Heart right ventricle (tissue), 16 donors: Measurements from ENCODE around the gene BPIFB4. TPM values are rescaled to one million over a fixed set of nuclear protein-coding genes. Genes with fewer than 3 reads are reported as not detected.

Experiments used
- ATAC-seq, 8 donors: fragments of 200-7000 bp; cut with Tn5 transposase; one replicate each; pipeline ENCODE4 v1.9.1; 2020; ENCODE audit warnings: mild to moderate bottlenecking in 8 of 8, moderate library complexity in 8 of 8, moderate number of reproducible peaks in 1 of 8
- DNase-seq, 2 donors: peaks; one replicate each; pipeline ENCODE4 v3.0.0-alpha.2; 2020
- H3K27ac ChIP-seq, 10 donors: fragments of 200-600 bp; sonication (generic) in 2 of 10; one replicate each; pipeline versions ENCODE4 v1.5.0 to v1.8.0; 2020 to 2022; ENCODE audit warnings: mild to moderate bottlenecking in 3 of 10
- H3K27me3 ChIP-seq, 7 donors: fragments of 200-600 bp; one replicate each; pipeline ENCODE4 v1.8.0; 2021 to 2022; ENCODE audit warnings: mild to moderate bottlenecking in 2 of 7
- H3K36me3 ChIP-seq, 9 donors: fragments of 200-600 bp; sonication (generic) in 1 of 9; one replicate each; pipeline versions ENCODE4 v1.5.0 to v1.8.0; 2020 to 2022; ENCODE audit warnings: mild to moderate bottlenecking in 2 of 9
- H3K4me1 ChIP-seq, 9 donors: fragments of 200-600 bp; sonication (generic) in 1 of 9; one replicate each; pipeline versions ENCODE4 v1.5.0 to v1.8.0; 2020 to 2022; ENCODE audit warnings: mild to moderate bottlenecking in 4 of 9
- H3K4me3 ChIP-seq, 10 donors: fragments of 200-600 bp; sonication (generic) in 2 of 10; one replicate each; pipeline versions ENCODE4 v1.5.0 to v1.8.0; 2020 to 2022; ENCODE audit warnings: mild to moderate bottlenecking in 7 of 10, moderate library complexity in 2 of 10
- H3K9me3 ChIP-seq, 11 donors: fragments of 200-600 bp in 10 of 11; sonication (generic) in 2 of 11; one replicate each; pipeline versions ENCODE4 v1.5.0 to v1.8.0; 2013 to 2022; ENCODE audit warnings: mild to moderate bottlenecking in 2 of 11, control low read depth in 1 of 11, moderate library complexity in 1 of 11
- CTCF ChIP-seq, 9 donors: fragments of 200-600 bp; sonication (generic) in 2 of 9; IDR thresholded peaks; one replicate each; pipeline versions ENCODE4 v1.5.0 to v1.8.0; 2021 to 2022; ENCODE audit warnings: antibody characterized with exemption in 9 of 9, mild to moderate bottlenecking in 5 of 9, moderate library complexity in 1 of 9
- WGBS, 2 donors: extraction: QIAGEN DNeasy Blood & Tissue Kit; methylation state at CpG; one replicate each; pipeline ENCODE4 v1.1.7; 2013; ENCODE audit warnings: inconsistent platforms in 1 of 2; 5-methylcytosine and 5-hydroxymethylcytosine counted together
- intact Hi-C, 10 donors: fragments of 100-400 bp; cut with DNase I; formaldehyde crosslinking; loops; one replicate each; pipeline versions ENCODE4 v1.11.1 to v1.14.2; 2022
- polyA plus RNA-seq, 2 donors: library from polyadenylated mRNA; stranded (reverse); fragments of 200-250 nt; gene quantifications; one replicate each; pipeline ENCODE4 v1.2.3, GENCODE V29; 2013
- total RNA-seq, 10 donors: library from RNA; stranded (reverse); fragmentation: NEBNext Ultra II Directional in 3 of 10; extraction: Animal tissue kit (Norgen Biotek cat#: 25700) in 3 of 10; gene quantifications; one replicate each; pipeline versions ENCODE4 v1.2.1 to v1.2.4, GENCODE V29; 2021 to 2023
- donor health status: Arrhythmogenic right ventricular cardiomyopathy.
- donor health status: ischemic (EF 13 %, LVEDD 7.1; RV severe dilation, severe dysfunction).
- donor health status: healthy with polysubstance abuse.
- donor health status: DM: no; HTN: yes; CAD: no.
- donor health status: DM: no; HTN: no; CAD: no.
- donor health status: ischemic (EF 25% LVEDD 6.9; RV normal size, moderate dysfunction).
- donor health status: ischemic (EF 25% LVEDD 5.7; RV mildly dilated, moderate dysfunction).
- donor health status: healthy.
- donor health status: DM: yes; HTN: yes; CAD: no.
- donor health status: Ischemic cardiomyopathy.
- donor health status: ischemic (EF 35%, LVEDD 5.7; RV mildly dilated, moderate dysfunction).
- donor health status: nonischemic (EF 11% LVEDD 7.7; RV severe dilation, severe dysfunction).
- donor health status: DM: yes; HTN: yes; CAD: no.
- donor health status: PGD.
- donor health status: ischemic (EF 29% LVEDD 5.4; RV normal size, mild dysfunction).
- donor health status: nonischemic (EF 23%, LVEDD 6.1; RV moderate dilation, normal function).

The BPIFB4 gene
- total and polyA plus RNA-seq, 12 donors = not detected

- ATAC-seq (no peak), DNase-seq (no peak)
- no peaks in the 10 kb centered on the region for H3K9me3 ChIP-seq
- no peaks in the 10 kb centered on the region for H3K4me1 ChIP-seq
- H3K4me3 ChIP-seq = no peak overlapping the region
- peaks cover 0 to 32% (median 0%) of the 10 kb centered on the region in 7 donors for H3K27me3 ChIP-seq
- H3K36me3 ChIP-seq = no peaks in the 10 kb centered on the region
- no peak for TF ChIP-seq CTCF (IDR thresholded peaks at IDR 0.05)
- intact Hi-C loops = loop anchor here in 8 of 10 donors (2.0 to 10.0 kb wide), 5 partner anchors 185 to 418 kb away; partner anchors contain the start of gene C20orf203 (in 1 of the 8)
- no peak overlapping the region for H3K27ac ChIP-seq
- WGBS, 2 donors = 83 to 89% methylated on average over 3 of the region's 3 CpGs
These were observed 12.9 kb downstream of the BPIFB4 start for GRCh38 chr20:33092361-33092760.

- DNase-seq (no peak), ATAC-seq (no peak)
- peaks cover 0 to 32% (median 0%) of the 10 kb centered on the region in 7 donors for H3K27me3 ChIP-seq
- H3K4me3 ChIP-seq = no peak overlapping the region
- H3K36me3 ChIP-seq = no peaks in the 10 kb centered on the region
- no peaks in the 10 kb centered on the region for H3K4me1 ChIP-seq
- 86 to 88% methylated on average over 1 of the region's 1 CpG for WGBS, 2 donors
- TF ChIP-seq CTCF (IDR thresholded peaks at IDR 0.05) = no peak
- no peaks in the 10 kb centered on the region for H3K9me3 ChIP-seq
- intact Hi-C loops = loop anchor here in 8 of 10 donors (2.0 to 10.0 kb wide), 5 partner anchors 186 to 418 kb away; partner anchors contain the start of gene C20orf203 (in 1 of the 8)
- no peak overlapping the region for H3K27ac ChIP-seq
These were observed 13.6 kb downstream of the BPIFB4 start for GRCh38 chr20:33093074-33093473.

GRCh38 chr20:33093582-33093981 lies 14.1 kb downstream of the BPIFB4 start:
- intact Hi-C loops = loop anchor here in 8 of 10 donors (2.0 to 10.0 kb wide), 5 partner anchors 186 to 419 kb away; partner anchors contain the start of gene C20orf203 (in 1 of the 8)
- TF ChIP-seq CTCF (IDR thresholded peaks at IDR 0.05) = no peak
- Histone ChIP-seq H3K4me3 (no peak overlapping the region), H3K9me3 (no peaks in the 10 kb centered on the region), H3K27me3 (peaks cover 0 to 31% (median 0%) of the 10 kb centered on the region in 7 donors), H3K27ac (no peak overlapping the region), H3K4me1 (no peaks in the 10 kb centered on the region), H3K36me3 (no peaks in the 10 kb centered on the region)
- 62 to 79% methylated on average over 1 of the region's 1 CpG for WGBS, 2 donors
- no peak for DNase-seq
- ATAC-seq = no peak

GRCh38 chr20:33095249-33095648 lies 15.8 kb downstream of the BPIFB4 start:
- Histone ChIP-seq H3K9me3 (no peaks in the 10 kb centered on the region), H3K27ac (no peak overlapping the region), H3K27me3 (peaks cover 0 to 19% (median 0%) of the 10 kb centered on the region in 7 donors), H3K4me1 (no peaks in the 10 kb centered on the region), H3K4me3 (no peak overlapping the region), H3K36me3 (no peaks in the 10 kb centered on the region)
- ATAC-seq (no peak), DNase-seq (no peak)
- intact Hi-C loops = loop anchor here in 8 of 10 donors (2.0 to 10.0 kb wide), 7 partner anchors 192 to 420 kb away; partner anchors contain the start of gene C20orf203 (in 1 of the 8)
- 92% methylated on average over 5 of the region's 5 CpGs for WGBS, 2 donors
- no peak for TF ChIP-seq CTCF (IDR thresholded peaks at IDR 0.05)
